ENCODE measurements around the gene ZNF33B.

Gene ZNF33B

DNA sequence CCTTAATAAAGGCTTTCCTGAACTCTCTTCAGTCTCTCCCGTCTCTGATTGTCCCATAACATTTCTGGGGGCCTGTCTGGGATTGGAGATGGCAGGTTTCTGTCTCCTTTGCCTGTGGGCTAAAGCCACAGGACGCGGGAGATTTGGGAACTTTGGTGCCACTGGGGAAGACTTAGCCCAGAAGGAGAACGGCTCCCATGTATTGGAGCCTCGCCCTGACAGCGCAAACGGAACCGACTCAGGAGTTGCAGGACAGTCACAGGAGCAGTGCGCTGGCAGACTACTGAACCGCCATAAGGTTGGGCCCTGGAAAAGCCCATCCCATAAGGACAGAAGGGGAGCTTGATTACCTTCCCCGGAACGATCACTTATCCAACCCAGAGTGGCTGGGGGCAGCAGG is 7.1 kb upstream of the ZNF33B start:
- no peak overlapping the region for H3K4me3 ChIP-seq
- H3K36me3 ChIP-seq: no peaks in the 10 kb centered on the region
- H3K27ac ChIP-seq: no peak overlapping the region
- H3K27me3 ChIP-seq: no peaks in the 10 kb centered on the region
- peaks cover 0 to 5% (median 0%) of the 10 kb centered on the region in 4 donors for H3K4me1 ChIP-seq
- no peaks in the 10 kb centered on the region for H3K9me3 ChIP-seq
- intact Hi-C loops (cut with DNase I; ENCODE audit: low total_unique reads): no loop called here
- no peak for DNase-seq
- TF ChIP-seq, protein P1, sequence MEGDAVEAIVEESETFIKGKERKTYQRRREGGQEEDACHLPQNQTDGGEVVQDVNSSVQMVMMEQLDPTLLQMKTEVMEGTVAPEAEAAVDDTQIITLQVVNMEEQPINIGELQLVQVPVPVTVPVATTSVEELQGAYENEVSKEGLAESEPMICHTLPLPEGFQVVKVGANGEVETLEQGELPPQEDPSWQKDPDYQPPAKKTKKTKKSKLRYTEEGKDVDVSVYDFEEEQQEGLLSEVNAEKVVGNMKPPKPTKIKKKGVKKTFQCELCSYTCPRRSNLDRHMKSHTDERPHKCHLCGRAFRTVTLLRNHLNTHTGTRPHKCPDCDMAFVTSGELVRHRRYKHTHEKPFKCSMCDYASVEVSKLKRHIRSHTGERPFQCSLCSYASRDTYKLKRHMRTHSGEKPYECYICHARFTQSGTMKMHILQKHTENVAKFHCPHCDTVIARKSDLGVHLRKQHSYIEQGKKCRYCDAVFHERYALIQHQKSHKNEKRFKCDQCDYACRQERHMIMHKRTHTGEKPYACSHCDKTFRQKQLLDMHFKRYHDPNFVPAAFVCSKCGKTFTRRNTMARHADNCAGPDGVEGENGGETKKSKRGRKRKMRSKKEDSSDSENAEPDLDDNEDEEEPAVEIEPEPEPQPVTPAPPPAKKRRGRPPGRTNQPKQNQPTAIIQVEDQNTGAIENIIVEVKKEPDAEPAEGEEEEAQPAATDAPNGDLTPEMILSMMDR (IDR thresholded peaks at IDR 0.05): no peak

DNA sequence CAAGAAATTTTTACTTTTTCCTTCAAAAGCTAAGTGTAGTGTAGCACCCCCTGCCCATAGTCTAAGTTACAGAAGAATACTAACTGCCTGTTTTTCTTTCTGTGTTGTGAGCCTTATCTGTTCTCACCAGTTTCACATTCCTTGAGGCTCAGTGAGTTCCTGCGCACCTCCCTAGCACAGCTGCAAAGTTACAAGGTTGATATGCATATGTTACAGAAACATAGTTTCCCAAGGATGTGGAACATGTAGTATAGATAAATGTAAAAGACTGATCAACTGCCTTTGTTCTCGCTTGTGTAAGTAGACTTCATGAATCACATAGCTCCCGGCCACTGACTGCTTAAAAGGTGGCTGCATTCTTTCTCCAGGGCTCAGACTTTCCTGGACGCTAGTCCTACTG is 6.7 kb upstream of the ZNF33B start:
- Histone ChIP-seq H3K27me3 (no peaks in the 10 kb centered on the region), H3K4me3 (no peak overlapping the region), H3K4me1 (peaks cover 0 to 5% (median 0%) of the 10 kb centered on the region in 4 donors), H3K36me3 (no peaks in the 10 kb centered on the region), H3K9me3 (no peaks in the 10 kb centered on the region), H3K27ac (no peak overlapping the region)
- TF ChIP-seq, protein P1 (IDR thresholded peaks at IDR 0.05): no peak
- no peak for DNase-seq
- intact Hi-C loops (cut with DNase I; ENCODE audit: low total_unique reads): no loop called here

DNA sequence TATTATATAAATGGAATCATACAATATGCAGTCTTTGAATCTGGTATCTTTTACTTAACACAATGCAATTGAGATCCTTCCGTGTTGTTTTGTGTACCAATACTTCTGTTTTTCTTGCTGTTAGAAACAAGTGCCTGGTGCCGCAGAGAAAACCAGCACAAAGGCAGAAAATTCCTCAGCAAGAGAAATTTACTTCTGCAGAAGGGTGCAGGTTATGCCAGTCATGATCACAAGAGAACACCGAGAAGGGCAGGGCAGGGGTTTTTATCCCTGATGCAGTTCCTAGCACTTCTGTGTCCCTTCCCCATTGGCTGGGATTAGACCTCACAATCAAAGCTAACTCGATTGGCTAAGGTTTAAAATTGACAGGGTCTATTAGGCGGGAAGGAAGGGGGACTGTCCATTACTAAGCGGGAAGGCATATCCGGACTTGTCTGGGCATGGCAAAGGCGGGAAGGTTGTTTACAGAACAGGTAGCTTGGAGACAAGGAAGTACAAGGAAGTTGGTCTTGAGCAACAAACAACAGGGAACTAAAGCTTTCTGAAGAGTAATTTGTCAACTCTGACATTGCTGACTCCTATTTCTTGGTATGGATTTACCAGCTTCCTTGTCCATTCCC is 2.4 kb upstream of the ZNF33B start:
- intact Hi-C loops (cut with DNase I; ENCODE audit: low total_unique reads): no loop called here
- H3K9me3 ChIP-seq: no peaks in the 10 kb centered on the region
- DNase-seq: no peak
- H3K27ac ChIP-seq: no peak overlapping the region
- peaks cover 0 to under 1% (median 0%) of the 10 kb centered on the region in 3 donors for H3K36me3 ChIP-seq
- TF ChIP-seq, protein P1 (IDR thresholded peaks at IDR 0.05): no peak
- no peak overlapping the region for H3K4me3 ChIP-seq
- H3K4me1 ChIP-seq: peaks cover 0 to 6% (median 3%) of the 10 kb centered on the region in 4 donors
- no peaks in the 10 kb centered on the region for H3K27me3 ChIP-seq

DNA sequence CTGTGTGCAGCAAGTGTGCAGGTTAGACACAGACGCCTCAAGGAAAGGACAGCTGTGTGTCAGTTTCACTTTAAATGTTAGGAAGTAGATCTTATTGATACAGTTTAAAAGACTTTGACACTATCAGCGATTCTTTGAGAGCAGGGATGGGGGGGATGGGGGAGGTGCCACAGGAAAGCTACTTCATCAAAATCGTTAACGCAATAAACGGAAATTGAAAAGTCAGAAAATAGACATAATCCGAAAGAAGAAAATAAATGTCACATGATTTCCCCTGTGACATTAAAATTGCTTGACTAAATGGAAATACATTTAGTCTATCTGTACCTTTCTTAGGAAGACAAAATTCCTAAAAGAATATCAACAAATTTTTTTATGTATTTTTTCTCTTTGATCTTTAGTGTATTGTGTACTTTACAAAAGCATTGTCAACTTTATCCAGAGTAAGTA is 476 bp upstream of the ZNF33B start:
- H3K27me3 ChIP-seq: no peaks in the 10 kb centered on the region
- DNase-seq: no peak
- H3K4me3 ChIP-seq: peak overlapping the region; percentile 69 to 89
- H3K36me3 ChIP-seq: peaks cover 0 to 9% (median 0%) of the 10 kb centered on the region in 3 donors
- intact Hi-C loops (cut with DNase I; ENCODE audit: low total_unique reads): no loop called here
- H3K9me3 ChIP-seq: no peaks in the 10 kb centered on the region
- H3K4me1 ChIP-seq: peaks cover 0 to 6% (median 3%) of the 10 kb centered on the region in 4 donors
- peak overlapping the region; percentile 81 to 92 for H3K27ac ChIP-seq
- TF ChIP-seq, protein P1 (IDR thresholded peaks at IDR 0.05): no peak

DNA sequence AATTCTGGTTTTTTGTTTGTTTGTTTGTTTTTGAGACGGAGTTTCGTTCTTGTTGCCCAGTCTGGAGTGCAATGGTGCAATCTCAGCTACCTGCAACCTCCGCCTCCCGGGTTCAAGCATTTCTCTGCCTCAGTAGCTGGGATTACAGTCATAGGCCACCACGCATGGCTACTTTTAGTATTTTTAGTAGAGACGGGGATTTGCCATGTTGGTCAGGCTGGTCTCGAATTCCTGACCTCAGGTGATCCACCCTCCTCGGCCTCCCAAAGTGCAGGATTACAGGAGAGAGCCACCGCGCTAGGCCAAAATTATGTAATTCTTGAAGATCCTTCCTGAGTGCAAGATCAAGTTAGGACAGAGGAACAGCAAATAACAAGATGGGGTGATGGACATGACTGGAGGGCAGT is 719 bp downstream of the ZNF33B start:
- Histone ChIP-seq H3K4me3 (peak overlapping the region; percentile 69 to 89), H3K36me3 (peaks cover 0 to 12% (median 1%) of the 10 kb centered on the region in 3 donors), H3K4me1 (peaks cover 0 to 6% (median 3%) of the 10 kb centered on the region in 4 donors), H3K9me3 (no peaks in the 10 kb centered on the region), H3K27ac (peak overlapping the region; percentile 81 to 92), H3K27me3 (no peaks in the 10 kb centered on the region)
- intact Hi-C loops (cut with DNase I; ENCODE audit: low total_unique reads): no loop called here
- TF ChIP-seq, protein P1 (IDR thresholded peaks at IDR 0.05): no peak
- no peak for DNase-seq

Measured in tibial artery (tissue), 4 donors.